ENCODE measurements around the gene PARD3B. TPM values are rescaled to one million over a fixed set of nuclear protein-coding genes. Genes with fewer than 3 reads are reported as not detected.

The PARD3B gene
- total and polyA plus RNA-seq, 2 of the 4 experiments (the other 2 are of a cell fraction) = 3.3 to 15.6 TPM

DNA sequence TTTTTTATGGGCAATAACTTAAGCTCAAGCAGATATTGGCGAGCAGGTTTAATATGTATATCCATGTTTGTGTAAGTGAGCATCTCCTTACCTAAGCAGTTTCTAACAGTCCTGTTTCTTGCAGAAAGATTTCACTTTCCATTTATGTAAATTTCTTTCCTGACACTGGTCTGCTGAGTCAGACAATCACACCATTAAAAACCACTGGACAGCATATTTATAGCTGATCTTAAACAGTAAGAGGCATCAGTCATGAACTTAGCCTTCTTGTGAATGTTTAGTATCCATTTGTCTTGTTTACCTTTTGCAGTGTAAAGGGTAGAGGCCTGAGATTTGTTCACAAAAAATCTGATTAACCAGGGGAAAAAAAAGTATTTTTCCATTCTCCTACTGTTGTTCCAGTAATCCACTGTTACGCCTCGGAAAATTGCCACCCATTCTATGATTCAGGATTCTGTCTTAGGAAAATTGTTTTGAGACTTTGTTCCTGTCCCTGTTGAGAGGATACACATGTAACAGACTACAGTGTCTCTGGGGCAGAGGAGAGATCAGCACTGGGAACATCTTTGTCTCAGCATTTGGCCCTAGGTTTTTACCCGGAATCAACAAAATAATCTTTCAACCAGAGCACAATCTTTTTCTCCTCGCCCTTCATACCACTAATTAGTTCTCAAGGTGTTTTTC lies 616.0 kb downstream of the PARD3B start:
- no TSS peak for BruUV-seq (replicated peaks)
- H4K20me1 ChIP-seq (ENCODE audit: insufficient read depth, low read length) = no peaks in the 10 kb centered on the region
- peak; percentile 26 for DNase-seq
- 0 out of 2 replicates have a peak, but pooled peaks cover 2% of the 10 kb centered on the region for H3K9me1 ChIP-seq (ENCODE audit: insufficient read depth, low read length)
- H2BK15ac ChIP-seq (ENCODE audit: low read depth, low read length) = no peak overlapping the region
- no peak overlapping the region for H3K27ac ChIP-seq (ENCODE audit: insufficient read depth, low read length)
- ATAC-seq (ENCODE audit: low read depth) = peak; percentile 68
- 0 out of 4 replicates have a peak, but pooled peaks cover 0 to 4% of the 10 kb centered on the region in 2 experiments for H3K79me1 ChIP-seq (ENCODE audit: low read depth in 1 of 2, low read length in 2 of 2)
- H3K27me3 ChIP-seq (ENCODE audit: control insufficient read depth, insufficient read depth, low read length) = no peaks in the 10 kb centered on the region
- H4K5ac ChIP-seq (ENCODE audit: low read depth, low read length) = no peak overlapping the region; the same call in 1 of the 2 replicates
- no CpG with 5 or more reads among the region's 5 CpGs for WGBS, 2 experiments (ENCODE audit: extremely low coverage in 2 of 2, insufficient read length in 1 of 2)
- H3K14ac ChIP-seq (replicated peaks; ENCODE audit: low read depth, low read length) = no peak overlapping the region
- no peak overlapping the region for H4K91ac ChIP-seq (ENCODE audit: insufficient read depth, low read depth, low read length)
- H2BK20ac ChIP-seq (ENCODE audit: low read depth, low read length) = no peak overlapping the region
- ChIA-PET POLR2A (ENCODE audit: unreplicated experiment) (no interaction called here), CTCF (no interaction called here)
- no peak overlapping the region for H3K4ac ChIP-seq (ENCODE audit: low read depth, low read length)
- no peak overlapping the region for H4K8ac ChIP-seq (ENCODE audit: low read depth in 2 of 2, low read length in 2 of 2)
- no peak overlapping the region for H3K23ac ChIP-seq (ENCODE audit: low read depth, low read length)
- no peak overlapping the region for H2BK5ac ChIP-seq (ENCODE audit: low read depth, low read length, poor library complexity, severe bottlenecking)
- no peak overlapping the region for H3K4me2 ChIP-seq (ENCODE audit: low read depth, low read length)
- H2BK120ac ChIP-seq (ENCODE audit: low read depth, low read length) = no peak overlapping the region
- H3K18ac ChIP-seq (ENCODE audit: low read depth, low read length) = no peak overlapping the region
- H3K36me3 ChIP-seq (ENCODE audit: control insufficient read depth, insufficient read depth, low read length) = peaks cover 3% of the 10 kb centered on the region
- dilution Hi-C loops (cut with HindIII; ENCODE audit: low sequenced_read_pairs, unreplicated experiment) (no loop called here), intact Hi-C loops (cut with micrococcal nuclease) (no loop called here), in situ Hi-C loops (cut with MboI; ENCODE audit: low sequenced_read_pairs) (no loop called here)
- H3K4me1 ChIP-seq (ENCODE audit: control insufficient read depth, insufficient read depth, low read length) = peaks cover 3% of the 10 kb centered on the region; the same call in 1 of the 2 replicates
- TF ChIP-seq MAFK (IDR thresholded peaks at IDR 0.05; ENCODE audit: low read depth, low read length) (peak; percentile 70; the same call in 1 of the 2 replicates), RCOR1 (IDR thresholded peaks at IDR 0.05; ENCODE audit: insufficient replicate concordance, low read length) (no peak)
- no peak overlapping the region for H3K4me3 ChIP-seq (ENCODE audit: insufficient read depth, low read depth, low read length)
- no peak overlapping the region for H3K9ac ChIP-seq (ENCODE audit: low read depth, low read length)
- H3K56ac ChIP-seq (ENCODE audit: extremely low read depth, insufficient read depth, low read length) = no peak overlapping the region
- H2AFZ ChIP-seq (replicated peaks; ENCODE audit: low read length, poor library complexity) = no peak overlapping the region
- H2AK5ac ChIP-seq (ENCODE audit: low read depth, low read length) = no peak overlapping the region
- no peaks in the 10 kb centered on the region for H3K9me3 ChIP-seq (ENCODE audit: control insufficient read depth, insufficient read depth, low read length)
- no peak overlapping the region for H2AK9ac ChIP-seq (replicated peaks; ENCODE audit: low read depth, low read length, poor library complexity)
